GM21723 (cell line): ENCODE data around the gene CDKN2AIP.

Experiments used
- ATAC-seq: cut with Tn5 transposase; IDR thresholded peaks from one replicate; pipeline ENCODE4 v1.9.1; 2021; ENCODE audit warnings: mild to moderate bottlenecking, moderate library complexity; ENCODE audit not compliant: unreplicated experiment

The CDKN2AIP gene

GRCh38 chr4:183485411-183486160, 41.1 kb downstream of the CDKN2AIP start:
- no peak for ATAC-seq

DNA sequence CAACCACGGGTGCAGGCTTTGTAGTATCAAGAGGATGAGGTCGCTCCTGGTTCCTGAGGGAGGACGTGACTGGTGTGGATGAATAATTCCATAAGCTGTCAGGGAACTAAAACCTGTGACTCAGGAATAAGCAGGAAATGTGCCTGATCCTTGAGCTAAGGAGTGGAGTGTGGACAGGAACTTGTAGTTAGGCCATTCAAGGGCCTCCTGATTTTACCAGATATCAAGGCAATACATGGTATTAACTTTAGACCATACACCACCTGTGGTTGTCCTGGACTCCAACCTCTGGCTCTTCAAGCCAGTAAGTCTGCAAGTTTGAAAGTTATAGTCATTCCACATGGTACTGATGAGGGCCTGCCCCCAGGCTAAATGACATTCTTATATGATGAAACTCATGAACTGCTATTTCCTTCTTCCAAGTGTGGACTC, 48.4 kb downstream of the CDKN2AIP start:
- ATAC-seq: no peak

DNA sequence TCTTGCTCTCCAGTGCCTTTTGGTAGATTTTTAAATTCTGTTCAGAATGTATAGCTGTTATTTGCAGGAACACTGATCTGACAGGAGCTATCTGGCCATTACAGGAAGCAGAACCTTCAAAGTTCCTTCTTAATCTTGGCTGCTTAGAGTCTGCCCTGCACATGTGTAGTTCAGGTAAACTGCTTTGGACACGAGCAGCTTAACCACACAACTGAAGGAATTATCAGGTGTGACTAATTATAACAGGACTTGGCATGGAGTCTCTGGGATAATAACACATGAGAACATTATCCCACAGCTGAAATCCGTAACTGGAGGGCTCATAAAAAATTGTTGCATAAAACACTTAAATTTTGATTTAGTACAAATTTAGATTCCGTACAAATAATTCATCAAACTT, 48.8 kb downstream of the CDKN2AIP start:
- ATAC-seq: no peak

GRCh38 chr4:183495184-183495583, 50.7 kb downstream of the CDKN2AIP start:
- ATAC-seq: no peak
